GM23338 (cell line): ENCODE data around the gene TYROBP. TPM values are rescaled to one million over a fixed set of nuclear protein-coding genes. Genes with fewer than 3 reads are reported as not detected.

ENCODE experiments used
- CREB1 ChIP-seq: fragments of 250-450 bp; sonication (Bioruptor Pico); IDR thresholded peaks from 2 replicates; pipeline ENCODE4 v1.5.0; 2020; ENCODE audit warnings: low read depth, mild to moderate bottlenecking, moderate library complexity
- NANOG ChIP-seq: IDR thresholded peaks from 2 replicates; pipeline ENCODE4 v1.6.1; 2016; ENCODE audit warnings: antibody characterized with exemption, borderline replicate concordance
- REST ChIP-seq: IDR thresholded peaks from one replicate; pipeline ENCODE4 v1.6.1; 2018; ENCODE audit warnings: antibody characterized with exemption; ENCODE audit not compliant: unreplicated experiment
- ZNF114 ChIP-seq: fragments of 250-450 bp; sonication (Bioruptor Pico); IDR thresholded peaks from 2 replicates; pipeline ENCODE4 v1.5.0; 2020; ENCODE audit warnings: mild to moderate bottlenecking, moderate library complexity
- polyA plus RNA-seq: library from polyadenylated mRNA; unstranded; fragments of >200 nt; fragmentation: Nextera tagmentation; extraction: Ambion mirVana; gene quantifications from 2 replicates; pipeline ENCODE4 v1.2.1, GENCODE V29; 2016
- total RNA-seq: library from RNA; depleted of rRNA; stranded (reverse); fragments of >200 nt; shearing (Covaris generic); gene quantifications from 2 replicates; pipeline ENCODE4 v1.2.3, GENCODE V29; 2014
- TF ChIP-seq, protein P1 (sequence below): fragments of 250-450 bp; sonication (Bioruptor Pico); IDR thresholded peaks from 2 replicates; pipeline ENCODE4 v1.5.0; 2020; ENCODE audit warnings: mild to moderate bottlenecking, moderate library complexity

TYROBP gene
- total and polyA plus RNA-seq, 2 experiments from 2014 or later: not detected

- TF ChIP-seq REST: no peak
- TF ChIP-seq CREB1 (CRISPR knock-in tag): no peak
- no peak for TF ChIP-seq NANOG
- TF ChIP-seq, protein P1, sequence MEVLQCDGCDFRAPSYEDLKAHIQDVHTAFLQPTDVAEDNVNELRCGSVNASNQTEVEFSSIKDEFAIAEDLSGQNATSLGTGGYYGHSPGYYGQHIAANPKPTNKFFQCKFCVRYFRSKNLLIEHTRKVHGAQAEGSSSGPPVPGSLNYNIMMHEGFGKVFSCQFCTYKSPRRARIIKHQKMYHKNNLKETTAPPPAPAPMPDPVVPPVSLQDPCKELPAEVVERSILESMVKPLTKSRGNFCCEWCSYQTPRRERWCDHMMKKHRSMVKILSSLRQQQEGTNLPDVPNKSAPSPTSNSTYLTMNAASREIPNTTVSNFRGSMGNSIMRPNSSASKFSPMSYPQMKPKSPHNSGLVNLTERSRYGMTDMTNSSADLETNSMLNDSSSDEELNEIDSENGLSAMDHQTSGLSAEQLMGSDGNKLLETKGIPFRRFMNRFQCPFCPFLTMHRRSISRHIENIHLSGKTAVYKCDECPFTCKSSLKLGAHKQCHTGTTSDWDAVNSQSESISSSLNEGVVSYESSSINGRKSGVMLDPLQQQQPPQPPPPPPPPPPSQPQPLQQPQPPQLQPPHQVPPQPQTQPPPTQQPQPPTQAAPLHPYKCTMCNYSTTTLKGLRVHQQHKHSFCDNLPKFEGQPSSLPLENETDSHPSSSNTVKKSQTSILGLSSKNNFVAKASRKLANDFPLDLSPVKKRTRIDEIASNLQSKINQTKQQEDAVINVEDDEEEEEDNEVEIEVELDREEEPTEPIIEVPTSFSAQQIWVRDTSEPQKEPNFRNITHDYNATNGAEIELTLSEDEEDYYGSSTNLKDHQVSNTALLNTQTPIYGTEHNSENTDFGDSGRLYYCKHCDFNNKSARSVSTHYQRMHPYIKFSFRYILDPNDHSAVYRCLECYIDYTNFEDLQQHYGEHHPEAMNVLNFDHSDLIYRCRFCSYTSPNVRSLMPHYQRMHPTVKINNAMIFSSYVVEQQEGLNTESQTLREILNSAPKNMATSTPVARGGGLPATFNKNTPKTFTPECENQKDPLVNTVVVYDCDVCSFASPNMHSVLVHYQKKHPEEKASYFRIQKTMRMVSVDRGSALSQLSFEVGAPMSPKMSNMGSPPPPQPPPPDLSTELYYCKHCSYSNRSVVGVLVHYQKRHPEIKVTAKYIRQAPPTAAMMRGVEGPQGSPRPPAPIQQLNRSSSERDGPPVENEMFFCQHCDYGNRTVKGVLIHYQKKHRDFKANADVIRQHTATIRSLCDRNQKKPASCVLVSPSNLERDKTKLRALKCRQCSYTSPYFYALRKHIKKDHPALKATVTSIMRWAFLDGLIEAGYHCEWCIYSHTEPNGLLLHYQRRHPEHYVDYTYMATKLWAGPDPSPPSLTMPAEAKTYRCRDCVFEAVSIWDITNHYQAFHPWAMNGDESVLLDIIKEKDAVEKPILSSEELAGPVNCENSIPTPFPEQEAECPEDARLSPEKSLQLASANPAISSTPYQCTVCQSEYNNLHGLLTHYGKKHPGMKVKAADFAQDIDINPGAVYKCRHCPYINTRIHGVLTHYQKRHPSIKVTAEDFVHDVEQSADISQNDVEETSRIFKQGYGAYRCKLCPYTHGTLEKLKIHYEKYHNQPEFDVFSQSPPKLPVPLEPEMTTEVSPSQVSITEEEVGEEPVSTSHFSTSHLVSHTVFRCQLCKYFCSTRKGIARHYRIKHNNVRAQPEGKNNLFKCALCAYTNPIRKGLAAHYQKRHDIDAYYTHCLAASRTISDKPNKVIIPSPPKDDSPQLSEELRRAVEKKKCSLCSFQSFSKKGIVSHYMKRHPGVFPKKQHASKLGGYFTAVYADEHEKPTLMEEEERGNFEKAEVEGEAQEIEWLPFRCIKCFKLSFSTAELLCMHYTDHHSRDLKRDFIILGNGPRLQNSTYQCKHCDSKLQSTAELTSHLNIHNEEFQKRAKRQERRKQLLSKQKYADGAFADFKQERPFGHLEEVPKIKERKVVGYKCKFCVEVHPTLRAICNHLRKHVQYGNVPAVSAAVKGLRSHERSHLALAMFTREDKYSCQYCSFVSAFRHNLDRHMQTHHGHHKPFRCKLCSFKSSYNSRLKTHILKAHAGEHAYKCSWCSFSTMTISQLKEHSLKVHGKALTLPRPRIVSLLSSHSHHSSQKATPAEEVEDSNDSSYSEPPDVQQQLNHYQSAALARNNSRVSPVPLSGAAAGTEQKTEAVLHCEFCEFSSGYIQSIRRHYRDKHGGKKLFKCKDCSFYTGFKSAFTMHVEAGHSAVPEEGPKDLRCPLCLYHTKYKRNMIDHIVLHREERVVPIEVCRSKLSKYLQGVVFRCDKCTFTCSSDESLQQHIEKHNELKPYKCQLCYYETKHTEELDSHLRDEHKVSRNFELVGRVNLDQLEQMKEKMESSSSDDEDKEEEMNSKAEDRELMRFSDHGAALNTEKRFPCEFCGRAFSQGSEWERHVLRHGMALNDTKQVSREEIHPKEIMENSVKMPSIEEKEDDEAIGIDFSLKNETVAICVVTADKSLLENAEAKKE (CRISPR knock-in tag): no peak
- no peak for TF ChIP-seq ZNF114
Measured at GRCh38 chr19:35935911-35936737, 28.0 kb upstream of the TYROBP start, which contains the start of gene LRFN3 (continued).
